Loucy (cell line): Measurements from ENCODE around the gene CHMP4A.

Experiments used
- H2AFZ ChIP-seq: fragments of 200-600 bp; sonication (generic); 2 replicates; pipeline ENCODE4 v1.6.0; 2016; ENCODE audit warnings: antibody characterized with exemption, mild to moderate bottlenecking, low read length, moderate library complexity
- H3F3A ChIP-seq: fragments of 200-600 bp; 2 replicates; pipeline ENCODE4 v1.6.0; 2016; ENCODE audit warnings: antibody characterized with exemption, low read depth, mild to moderate bottlenecking
- H3K27me3 ChIP-seq: fragments of 200-600 bp; sonication (generic); 2 replicates; pipeline ENCODE4 v1.6.1; 2014; ENCODE audit warnings: low read length, mild to moderate bottlenecking; ENCODE audit not compliant: insufficient read depth, poor library complexity, severe bottlenecking
- H3K36me3 ChIP-seq: fragments of 200-600 bp; sonication (generic); 2 replicates; pipeline ENCODE4 v1.6.1; 2016; ENCODE audit warnings: low read length; ENCODE audit not compliant: insufficient read depth
- H3K4me1 ChIP-seq: fragments of 200-600 bp; sonication (generic); 2 replicates; pipeline ENCODE4 v1.5.1; 2014; ENCODE audit warnings: low read length, mild to moderate bottlenecking; ENCODE audit not compliant: insufficient read depth, poor library complexity, severe bottlenecking
- H3K4me2 ChIP-seq: fragments of 200-600 bp; sonication (generic); 2 replicates; pipeline ENCODE4 v1.6.0; 2014; ENCODE audit warnings: antibody characterized with exemption, low read length, low read depth, mild to moderate bottlenecking; ENCODE audit not compliant: poor library complexity, severe bottlenecking
- H3K4me3 ChIP-seq: fragments of 200-600 bp; sonication (generic); 2 replicates; pipeline ENCODE4 v1.5.1; 2014; ENCODE audit warnings: low read length, mild to moderate bottlenecking, mixed read lengths; ENCODE audit not compliant: poor library complexity, severe bottlenecking
- H3K79me2 ChIP-seq: fragments of 200-600 bp; sonication (generic); 2 replicates; pipeline ENCODE4 v1.6.1; 2014; ENCODE audit warnings: low read length; ENCODE audit not compliant: insufficient read depth
- H3K9ac ChIP-seq: fragments of 200-600 bp; sonication (generic); 2 replicates; pipeline ENCODE4 v1.6.0; 2014; ENCODE audit warnings: mild to moderate bottlenecking, low read depth, low read length, moderate library complexity; ENCODE audit not compliant: poor library complexity, severe bottlenecking
- H3K9me2 ChIP-seq: fragments of 200-600 bp; sonication (generic); replicated peaks from 2 replicates; pipeline ENCODE4 v1.6.1; 2016; ENCODE audit warnings: low read depth, low read length, mixed read lengths
- H3K9me3 ChIP-seq: fragments of 200-600 bp; sonication (generic); 2 replicates; pipeline ENCODE4 v1.6.1; 2014; ENCODE audit warnings: mild to moderate bottlenecking, antibody characterized with exemption, low read length, low read depth; ENCODE audit not compliant: insufficient read depth
- H4K20me1 ChIP-seq: fragments of 200-600 bp; sonication (generic); 2 replicates; pipeline ENCODE4 v1.6.0; 2014; ENCODE audit warnings: antibody characterized with exemption, low read length, mild to moderate bottlenecking; ENCODE audit not compliant: insufficient read depth, poor library complexity, severe bottlenecking
- EZH2phosphoT487 ChIP-seq: fragments of 200-600 bp; IDR thresholded peaks from 2 replicates; pipeline ENCODE4 v1.6.1; 2018; ENCODE audit warnings: antibody characterized with exemption, mild to moderate bottlenecking, moderate library complexity, borderline replicate concordance
- TF ChIP-seq, protein P1 (sequence below): fragments of 200-600 bp; sonication (generic); conservative IDR thresholded peaks from 2 replicates; pipeline ENCODE4 v1.5.1; 2014; ENCODE audit warnings: mild to moderate bottlenecking, antibody characterized with exemption, low read length

CHMP4A gene

GRCh38 chr14:24188251-24189058 is 24.8 kb downstream of the CHMP4A start, which contains the start of gene IPO4:
IPO4 (minus strand) TSS chr14:24188816; CDS start chr14:24188787, 29 bp downstream.
- Histone ChIP-seq H3K4me1 (peaks cover 11% of the 10 kb centered on the region), H3K36me3 (no peaks in the 10 kb centered on the region; the same call in 1 of the 2 replicates), H3K79me2 (peaks cover 17% of the 10 kb centered on the region; the same call in 1 of the 2 replicates), H2AFZ (peak within 1 kb of the TSS; percentile 62), H3K4me2 (peak within 1 kb of the TSS; percentile 84), H3K9ac (peak within 1 kb of the TSS; percentile 70), H4K20me1 (no peaks in the 10 kb centered on the region), H3F3A (no peaks in the 10 kb centered on the region), H3K4me3 (peak within 1 kb of the TSS; percentile 80), H3K27me3 (no peaks in the 10 kb centered on the region), H3K9me3 (no peaks in the 10 kb centered on the region), H3K9me2 (no peaks in the 10 kb centered on the region)
- no peak for TF ChIP-seq EZH2phosphoT487
- TF ChIP-seq, protein P1, sequence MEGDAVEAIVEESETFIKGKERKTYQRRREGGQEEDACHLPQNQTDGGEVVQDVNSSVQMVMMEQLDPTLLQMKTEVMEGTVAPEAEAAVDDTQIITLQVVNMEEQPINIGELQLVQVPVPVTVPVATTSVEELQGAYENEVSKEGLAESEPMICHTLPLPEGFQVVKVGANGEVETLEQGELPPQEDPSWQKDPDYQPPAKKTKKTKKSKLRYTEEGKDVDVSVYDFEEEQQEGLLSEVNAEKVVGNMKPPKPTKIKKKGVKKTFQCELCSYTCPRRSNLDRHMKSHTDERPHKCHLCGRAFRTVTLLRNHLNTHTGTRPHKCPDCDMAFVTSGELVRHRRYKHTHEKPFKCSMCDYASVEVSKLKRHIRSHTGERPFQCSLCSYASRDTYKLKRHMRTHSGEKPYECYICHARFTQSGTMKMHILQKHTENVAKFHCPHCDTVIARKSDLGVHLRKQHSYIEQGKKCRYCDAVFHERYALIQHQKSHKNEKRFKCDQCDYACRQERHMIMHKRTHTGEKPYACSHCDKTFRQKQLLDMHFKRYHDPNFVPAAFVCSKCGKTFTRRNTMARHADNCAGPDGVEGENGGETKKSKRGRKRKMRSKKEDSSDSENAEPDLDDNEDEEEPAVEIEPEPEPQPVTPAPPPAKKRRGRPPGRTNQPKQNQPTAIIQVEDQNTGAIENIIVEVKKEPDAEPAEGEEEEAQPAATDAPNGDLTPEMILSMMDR: no peak

DNA sequence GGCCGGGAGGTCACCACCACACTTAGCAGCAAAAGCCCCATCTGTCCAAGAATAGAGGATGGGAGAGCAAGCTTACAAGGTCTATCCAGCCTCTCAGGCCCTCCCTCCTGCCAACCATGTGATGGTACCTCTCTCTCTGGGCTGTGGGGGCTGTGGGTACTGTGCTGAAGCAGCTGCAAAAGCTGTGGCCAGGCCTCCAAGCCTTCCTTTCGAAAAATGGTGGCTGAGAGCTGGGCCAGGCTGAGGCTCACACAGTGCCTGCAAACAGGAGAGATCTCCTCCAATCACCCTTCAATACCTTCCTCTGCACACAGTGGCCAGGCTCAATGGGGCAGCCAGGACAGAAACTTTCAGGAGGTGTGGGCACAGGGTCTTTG is 25.8 kb downstream of the CHMP4A start:
- Histone ChIP-seq H3K79me2 (peaks cover 11% of the 10 kb centered on the region; the same call in 1 of the 2 replicates), H3K27me3 (no peaks in the 10 kb centered on the region), H3K4me3 (peak overlapping the region; percentile 80), H3K9me3 (no peaks in the 10 kb centered on the region), H3K36me3 (no peaks in the 10 kb centered on the region; the same call in 1 of the 2 replicates), H3F3A (no peaks in the 10 kb centered on the region), H2AFZ (no peak overlapping the region), H3K9me2 (no peaks in the 10 kb centered on the region), H3K9ac (peak overlapping the region; percentile 70), H3K4me2 (peak overlapping the region; percentile 84), H3K4me1 (peaks cover 11% of the 10 kb centered on the region), H4K20me1 (no peaks in the 10 kb centered on the region)
- TF ChIP-seq, protein P1: no peak
- no peak for TF ChIP-seq EZH2phosphoT487

DNA sequence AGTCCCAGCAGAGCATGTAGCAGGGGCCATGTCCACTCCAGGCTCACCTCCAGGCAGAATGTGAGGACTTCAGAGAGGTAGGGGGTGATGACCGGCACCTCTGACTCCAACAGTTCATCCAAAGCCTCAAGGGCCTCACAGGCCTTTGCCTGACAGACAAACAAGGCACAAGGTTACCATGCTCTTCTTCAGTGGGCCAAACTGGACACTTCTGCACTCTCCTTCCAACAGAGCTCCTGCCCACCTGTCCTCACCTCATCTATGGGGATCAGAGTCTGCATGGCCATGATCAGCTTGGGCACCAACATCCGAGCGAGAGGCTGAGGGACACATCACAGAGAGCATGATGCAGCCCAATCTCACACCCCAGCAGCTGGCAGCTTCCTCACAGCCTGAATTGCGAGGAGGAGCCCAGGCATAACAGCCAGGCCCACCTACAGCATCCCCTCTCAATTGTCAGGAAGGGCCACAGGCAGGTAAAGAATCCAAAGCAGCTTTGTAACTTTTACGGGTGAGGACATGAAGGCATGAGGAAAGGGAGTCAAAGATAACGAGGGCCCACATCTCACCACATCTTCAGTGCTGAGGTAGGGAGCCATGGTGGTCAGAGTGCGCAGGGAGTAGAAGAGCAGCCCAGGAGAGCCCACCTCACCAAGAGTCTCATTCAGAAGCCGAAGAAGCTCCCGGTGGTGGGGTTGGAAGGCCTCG is 26.3 kb downstream of the CHMP4A start:
- no peaks in the 10 kb centered on the region for H3K27me3 ChIP-seq
- H4K20me1 ChIP-seq: no peaks in the 10 kb centered on the region
- no peaks in the 10 kb centered on the region for H3F3A ChIP-seq
- TF ChIP-seq, protein P1: no peak
- no peak for TF ChIP-seq EZH2phosphoT487
- H3K9me3 ChIP-seq: no peaks in the 10 kb centered on the region
- H3K79me2 ChIP-seq: peaks cover 6% of the 10 kb centered on the region; the same call in 1 of the 2 replicates
- no peak overlapping the region for H3K4me3 ChIP-seq
- peaks cover 11% of the 10 kb centered on the region for H3K4me1 ChIP-seq
- no peak overlapping the region for H2AFZ ChIP-seq
- H3K4me2 ChIP-seq: peak overlapping the region; percentile 84
- H3K9ac ChIP-seq: no peak overlapping the region
- no peaks in the 10 kb centered on the region for H3K9me2 ChIP-seq
- H3K36me3 ChIP-seq: no peaks in the 10 kb centered on the region; the same call in 1 of the 2 replicates
